GM10847 (cell line): ENCODE data around the gene SLC66A2.

ENCODE experiments used
- POLR2A ChIP-seq: IDR thresholded peaks from 2 replicates; pipeline ENCODE4 v1.6.1; 2011; ENCODE audit not compliant: insufficient read length; ENCODE audit errors: extremely low read depth

SLC66A2 gene

GRCh38 chr18:79923896-79924585 is 27.4 kb downstream of the SLC66A2 start:
- no peak for TF ChIP-seq POLR2A

GRCh38 chr18:79922971-79923411 is 28.5 kb downstream of the SLC66A2 start:
- no peak for TF ChIP-seq POLR2A

GRCh38 chr18:79921984-79922965 is 29.2 kb downstream of the SLC66A2 start:
- TF ChIP-seq POLR2A, result no peak

GRCh38 chr18:79919089-79919488 is 32.4 kb downstream of the SLC66A2 start:
- no peak for TF ChIP-seq POLR2A

GRCh38 chr18:79918615-79919011 is 32.8 kb downstream of the SLC66A2 start:
- TF ChIP-seq POLR2A, result no peak

GRCh38 chr18:79917853-79918614 is 33.4 kb downstream of the SLC66A2 start:
- no peak for TF ChIP-seq POLR2A

- no peak for TF ChIP-seq POLR2A
These were observed 34.1 kb downstream of the SLC66A2 start for GRCh38 chr18:79917169-79917852.

GRCh38 chr18:79916546-79917168 is 34.8 kb downstream of the SLC66A2 start:
- TF ChIP-seq POLR2A, result no peak

GRCh38 chr18:79916128-79916494 is 35.3 kb downstream of the SLC66A2 start:
- TF ChIP-seq POLR2A, result no peak

- TF ChIP-seq POLR2A, result no peak
These were observed 36.0 kb downstream of the SLC66A2 start for GRCh38 chr18:79915161-79916127.

- TF ChIP-seq POLR2A, result no peak
These were observed 36.8 kb downstream of the SLC66A2 start for GRCh38 chr18:79914614-79915160.

GRCh38 chr18:79912994-79913831 is 38.2 kb downstream of the SLC66A2 start:
- TF ChIP-seq POLR2A, result no peak
